Endothelial cell of coronary artery (primary cell): Measurements from ENCODE around the gene PDE6A. TPM values are rescaled to one million over a fixed set of nuclear protein-coding genes. Genes with fewer than 3 reads are reported as not detected.

Source experiments
- total RNA-seq: library from RNA; depleted of rRNA; stranded (reverse); fragments of >200 nt; gene quantifications from 2 replicates; pipeline ENCODE4 v1.2.3, GENCODE V29; 2014

Gene PDE6A
- total RNA-seq, result under 0.01 TPM in 1 of 2 replicates, not detected in the other

GRCh38 chr5:149944666-149945065, at the start of gene PDE6A:
PDE6A (minus strand) TSS chr5:149944793; CDS start chr5:149944673, 120 bp downstream.

GRCh38 chr5:149960272-149961185, 15.9 kb upstream of the PDE6A start, which contains the start of gene SLC26A2:
SLC26A2 (plus strand) TSS chr5:149960758; CDS start chr5:149977653, 16,895 bp downstream.

Other genes starting within 250 kb of the PDE6A start
- 0.45 and 0.47 TPM in 2 replicates for gene PPARGC1B, start 214.5 kb downstream of the PDE6A start, total RNA-seq
- gene SLC26A2, start 16.0 kb upstream of the PDE6A start, total RNA-seq, result 18.4 and 25.8 TPM in 2 replicates
- gene TIGD6, start 55.9 kb upstream of the PDE6A start, total RNA-seq, result 4.1 and 5.8 TPM in 2 replicates
- gene HMGXB3, start 55.9 kb upstream of the PDE6A start, total RNA-seq, result 27.1 and 30.1 TPM in 2 replicates
- gene CSF1R, start 141.8 kb upstream of the PDE6A start, total RNA-seq, result not detected in 2 replicates
- gene PDGFRB, start 211.1 kb upstream of the PDE6A start, total RNA-seq, result 0.63 and 3.1 TPM in 2 replicates
- not detected in 2 replicates for gene CDX1, start 222.0 kb upstream of the PDE6A start, total RNA-seq
- gene SLC6A7, start 245.3 kb upstream of the PDE6A start, total RNA-seq, result not detected in 2 replicates